Mammary epithelial cell (primary cell): ENCODE results near the gene PLPPR5.

Source experiments
- CTCF ChIP-seq, 2 donors: IDR thresholded peaks in 1 of 2; conservative IDR thresholded peaks in 1 of 2; 2 replicates each; pipeline ENCODE4 v1.5.1; 2011 to 2012; ENCODE audit warnings: inconsistent platforms in 2 of 2, low read length in 2 of 2, mild to moderate bottlenecking in 2 of 2, control low read depth in 1 of 2, low read depth in 1 of 2; ENCODE audit not compliant: insufficient read depth in 1 of 2; ENCODE audit errors: extremely low read depth in 1 of 2
- EZH2 ChIP-seq: IDR thresholded peaks from 2 replicates; pipeline ENCODE4 v1.6.1; 2012; ENCODE audit warnings: low read length, inconsistent platforms, borderline replicate concordance

GRCh38 chr1:98926597-98926996 is 78.1 kb downstream of the PLPPR5 start:
- TF ChIP-seq EZH2 (no peak), CTCF (conservative IDR thresholded peaks at IDR 0.05 in 1 of 2, IDR thresholded peaks at IDR 0.05 in 1 of 2; ENCODE audit: extremely low read depth in 1 of 2, insufficient read depth in 1 of 2, low read depth in 1 of 2, low read length in 2 of 2) (no peak)
